ENCODE measurements around the gene FBXO39.
"Not testable (repeated sequence)": the region's sequence is repeated elsewhere in the genome, so short reads cannot be mapped to it uniquely, and the experiment has no call there.

The FBXO39 gene

GRCh38 chr17:6793748-6794493 lies 17.9 kb downstream of the FBXO39 start:
- H3K4me3 ChIP-seq (ENCODE audit: low read depth in 1 of 2, low read length in 2 of 2), result no peak overlapping the region
- H3K4me1 ChIP-seq (ENCODE audit: control insufficient read depth in 1 of 2, insufficient read depth in 2 of 2, low read length in 2 of 2), result no peaks in the 10 kb centered on the region
- H3K27me3 ChIP-seq (ENCODE audit: low read depth, low read length), result no peaks in the 10 kb centered on the region
- H3K27ac ChIP-seq (ENCODE audit: low read length), result no peak overlapping the region
- no peaks in the 10 kb centered on the region for H3K36me3 ChIP-seq (ENCODE audit: control insufficient read depth in 1 of 2, insufficient read depth in 2 of 2, low read length in 2 of 2)
- H3K9me3 ChIP-seq (ENCODE audit: control insufficient read depth in 1 of 2, low read length in 2 of 2), result no peaks in the 10 kb centered on the region

- H3K4me1 ChIP-seq (ENCODE audit: control insufficient read depth in 1 of 2, insufficient read depth in 2 of 2, low read length in 2 of 2), result no peaks in the 10 kb centered on the region
- H3K9me3 ChIP-seq (ENCODE audit: control insufficient read depth in 1 of 2, low read length in 2 of 2), result no peaks in the 10 kb centered on the region
- no peak overlapping the region for H3K4me3 ChIP-seq (ENCODE audit: low read depth in 1 of 2, low read length in 2 of 2)
- H3K36me3 ChIP-seq (ENCODE audit: control insufficient read depth in 1 of 2, insufficient read depth in 2 of 2, low read length in 2 of 2), result no peaks in the 10 kb centered on the region
- no peaks in the 10 kb centered on the region for H3K27me3 ChIP-seq (ENCODE audit: low read depth, low read length)
- no peak overlapping the region for H3K27ac ChIP-seq (ENCODE audit: low read length)
These were observed 20.2 kb downstream of the FBXO39 start for GRCh38 chr17:6796017-6796886.

DNA sequence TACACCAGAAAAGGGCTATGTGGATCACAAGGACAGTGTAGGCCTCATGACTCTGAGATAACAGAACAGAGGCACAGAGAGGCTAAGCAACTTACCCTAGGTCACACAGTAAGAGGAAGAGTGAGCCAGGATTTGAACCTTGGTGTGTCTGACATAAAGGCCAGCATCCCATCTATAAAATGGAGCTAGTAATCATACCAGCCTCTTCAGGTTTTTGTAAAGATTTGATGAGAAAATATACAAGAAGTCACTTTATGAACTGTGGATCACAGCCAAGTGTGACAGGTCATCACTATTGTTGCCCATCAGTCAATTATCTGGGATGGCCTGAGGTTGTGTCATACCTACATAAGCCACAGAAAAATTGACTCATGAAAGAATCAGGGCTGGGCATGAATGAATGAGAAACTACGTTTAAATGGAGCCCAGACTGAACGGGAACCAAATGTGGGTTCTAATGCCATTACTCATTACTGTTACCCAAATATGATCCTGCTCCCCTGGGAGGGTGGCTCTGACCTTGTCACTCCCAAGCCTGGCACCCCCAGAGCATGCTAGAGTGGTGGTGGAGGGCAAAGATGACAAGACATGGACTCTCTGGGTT lies 21.0 kb downstream of the FBXO39 start:
- H3K4me3 ChIP-seq (ENCODE audit: low read depth in 1 of 2, low read length in 2 of 2), result no peak overlapping the region
- no peaks in the 10 kb centered on the region for H3K4me1 ChIP-seq (ENCODE audit: control insufficient read depth in 1 of 2, insufficient read depth in 2 of 2, low read length in 2 of 2)
- no peaks in the 10 kb centered on the region for H3K36me3 ChIP-seq (ENCODE audit: control insufficient read depth in 1 of 2, insufficient read depth in 2 of 2, low read length in 2 of 2)
- no peak overlapping the region for H3K27ac ChIP-seq (ENCODE audit: low read length)
- H3K27me3 ChIP-seq (ENCODE audit: low read depth, low read length), result no peaks in the 10 kb centered on the region
- H3K9me3 ChIP-seq (ENCODE audit: control insufficient read depth in 1 of 2, low read length in 2 of 2), result no peaks in the 10 kb centered on the region

GRCh38 chr17:6797718-6798351 lies 21.8 kb downstream of the FBXO39 start:
- H3K27ac ChIP-seq (ENCODE audit: low read length), result no peak overlapping the region
- H3K36me3 ChIP-seq (ENCODE audit: control insufficient read depth in 1 of 2, insufficient read depth in 2 of 2, low read length in 2 of 2), result no peaks in the 10 kb centered on the region
- no peaks in the 10 kb centered on the region for H3K9me3 ChIP-seq (ENCODE audit: control insufficient read depth in 1 of 2, low read length in 2 of 2)
- H3K4me1 ChIP-seq (ENCODE audit: control insufficient read depth in 1 of 2, insufficient read depth in 2 of 2, low read length in 2 of 2), result no peaks in the 10 kb centered on the region
- no peaks in the 10 kb centered on the region for H3K27me3 ChIP-seq (ENCODE audit: low read depth, low read length)
- H3K4me3 ChIP-seq (ENCODE audit: low read depth in 1 of 2, low read length in 2 of 2), result no peak overlapping the region

- no peaks in the 10 kb centered on the region for H3K9me3 ChIP-seq (ENCODE audit: control insufficient read depth in 1 of 2, low read length in 2 of 2)
- H3K27ac ChIP-seq (ENCODE audit: low read length), result no peak overlapping the region
- H3K36me3 ChIP-seq (ENCODE audit: control insufficient read depth in 1 of 2, insufficient read depth in 2 of 2, low read length in 2 of 2), result no peaks in the 10 kb centered on the region
- H3K27me3 ChIP-seq (ENCODE audit: low read depth, low read length), result no peaks in the 10 kb centered on the region
- no peaks in the 10 kb centered on the region for H3K4me1 ChIP-seq (ENCODE audit: control insufficient read depth in 1 of 2, insufficient read depth in 2 of 2, low read length in 2 of 2)
- no peak overlapping the region for H3K4me3 ChIP-seq (ENCODE audit: low read depth in 1 of 2, low read length in 2 of 2)
These were observed 23.7 kb downstream of the FBXO39 start for GRCh38 chr17:6799738-6800137.

GRCh38 chr17:6800422-6801027 lies 24.5 kb downstream of the FBXO39 start:
- Histone ChIP-seq H3K9me3 (ENCODE audit: control insufficient read depth in 1 of 2, low read length in 2 of 2) (no peaks in the 10 kb centered on the region), H3K4me3 (ENCODE audit: low read depth in 1 of 2, low read length in 2 of 2) (no peak overlapping the region)

DNA sequence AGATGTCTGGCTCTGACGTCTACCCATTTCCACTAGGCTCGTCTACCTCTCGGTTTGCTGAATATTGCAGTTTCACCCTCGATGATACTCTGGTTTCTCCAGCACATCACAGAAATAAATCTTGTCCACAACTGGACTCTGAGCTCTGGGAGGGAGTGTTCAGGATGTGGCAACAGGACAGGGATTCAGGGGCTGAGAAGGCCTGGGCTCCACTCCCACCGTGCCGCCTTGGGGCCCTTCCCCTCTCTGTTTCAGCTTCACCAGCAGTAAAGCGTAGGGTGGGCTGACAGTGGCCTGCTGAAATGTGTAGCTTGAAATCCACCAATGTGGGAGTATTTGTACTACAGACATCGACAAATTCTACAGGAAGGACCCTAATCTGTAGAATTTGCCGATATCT lies 35.5 kb downstream of the FBXO39 start:
- H3K9me3 ChIP-seq (ENCODE audit: control insufficient read depth in 1 of 2, low read length in 2 of 2), result peaks cover 0 to 3% of the 10 kb centered on the region in 2 donors
- H3K27me3 ChIP-seq (ENCODE audit: low read depth, low read length), result peaks cover 4% of the 10 kb centered on the region
- no peak overlapping the region for H3K27ac ChIP-seq (ENCODE audit: low read length)
- H3K4me1 ChIP-seq (ENCODE audit: control insufficient read depth in 1 of 2, insufficient read depth in 2 of 2, low read length in 2 of 2), result no peaks in the 10 kb centered on the region
- no peak overlapping the region for H3K4me3 ChIP-seq (ENCODE audit: low read depth in 1 of 2, low read length in 2 of 2)
- H3K36me3 ChIP-seq (ENCODE audit: control insufficient read depth in 1 of 2, insufficient read depth in 2 of 2, low read length in 2 of 2), result no peaks in the 10 kb centered on the region

More at GRCh38 chr17:6800422-6801027, 24.5 kb downstream of the FBXO39 start:
- H3K4me1 ChIP-seq (ENCODE audit: control insufficient read depth in 1 of 2, insufficient read depth in 2 of 2, low read length in 2 of 2), result no peaks in the 10 kb centered on the region
- no peak overlapping the region for H3K27ac ChIP-seq (ENCODE audit: low read length)
- H3K27me3 ChIP-seq (ENCODE audit: low read depth, low read length), result no peaks in the 10 kb centered on the region
- H3K36me3 ChIP-seq (ENCODE audit: control insufficient read depth in 1 of 2, insufficient read depth in 2 of 2, low read length in 2 of 2), result no peaks in the 10 kb centered on the region

DNA sequence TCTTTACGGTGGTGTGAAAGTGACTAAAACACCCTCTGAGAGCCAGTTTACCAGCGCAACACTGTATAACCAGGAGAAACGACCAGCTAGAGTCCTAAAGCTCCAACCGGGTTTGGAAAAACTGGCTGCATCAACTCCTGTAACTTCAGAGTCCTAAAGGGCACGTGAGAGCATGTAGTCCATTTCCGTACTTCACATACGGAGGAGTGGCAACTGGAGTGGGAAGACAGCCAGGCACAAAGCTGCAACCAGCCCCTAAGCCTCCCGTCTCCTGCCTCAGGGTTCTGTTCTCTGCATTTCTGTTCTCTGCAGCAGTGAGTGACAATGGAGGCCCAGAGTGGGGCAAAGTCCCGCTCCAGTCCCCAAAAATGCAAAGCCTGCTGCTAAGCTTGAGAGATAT lies 36.3 kb downstream of the FBXO39 start:
- Histone ChIP-seq H3K4me3 (ENCODE audit: low read depth in 1 of 2, low read length in 2 of 2) (no peak overlapping the region), H3K36me3 (ENCODE audit: control insufficient read depth in 1 of 2, insufficient read depth in 2 of 2, low read length in 2 of 2) (no peaks in the 10 kb centered on the region), H3K4me1 (ENCODE audit: control insufficient read depth in 1 of 2, insufficient read depth in 2 of 2, low read length in 2 of 2) (no peaks in the 10 kb centered on the region), H3K27ac (ENCODE audit: low read length) (no peak overlapping the region), H3K9me3 (ENCODE audit: control insufficient read depth in 1 of 2, low read length in 2 of 2) (peaks cover 0 to 3% of the 10 kb centered on the region in 2 donors), H3K27me3 (ENCODE audit: low read depth, low read length) (peaks cover 4% of the 10 kb centered on the region)

- Histone ChIP-seq H3K9me3 (ENCODE audit: control insufficient read depth in 1 of 2, low read length in 2 of 2) (no peaks in the 10 kb centered on the region), H3K27me3 (ENCODE audit: low read depth, low read length) (peaks cover 4% of the 10 kb centered on the region), H3K36me3 (ENCODE audit: control insufficient read depth in 1 of 2, insufficient read depth in 2 of 2, low read length in 2 of 2) (no peaks in the 10 kb centered on the region), H3K4me3 (ENCODE audit: low read depth in 1 of 2, low read length in 2 of 2) (no peak overlapping the region), H3K27ac (ENCODE audit: low read length) (no peak overlapping the region), H3K4me1 (ENCODE audit: control insufficient read depth in 1 of 2, insufficient read depth in 2 of 2, low read length in 2 of 2) (no peaks in the 10 kb centered on the region)
These were observed 39.8 kb downstream of the FBXO39 start for GRCh38 chr17:6815775-6816174.

GRCh38 chr17:6816368-6816767 lies 40.4 kb downstream of the FBXO39 start:
- not testable (repeated sequence) for H3K4me3 ChIP-seq (ENCODE audit: low read depth in 1 of 2, low read length in 2 of 2); H3K9me3 ChIP-seq (ENCODE audit: control insufficient read depth in 1 of 2, low read length in 2 of 2); H3K4me1 ChIP-seq (ENCODE audit: control insufficient read depth in 1 of 2, insufficient read depth in 2 of 2, low read length in 2 of 2); H3K27ac ChIP-seq (ENCODE audit: low read length); H3K27me3 ChIP-seq (ENCODE audit: low read depth, low read length); H3K36me3 ChIP-seq (ENCODE audit: control insufficient read depth in 1 of 2, insufficient read depth in 2 of 2, low read length in 2 of 2)

DNA sequence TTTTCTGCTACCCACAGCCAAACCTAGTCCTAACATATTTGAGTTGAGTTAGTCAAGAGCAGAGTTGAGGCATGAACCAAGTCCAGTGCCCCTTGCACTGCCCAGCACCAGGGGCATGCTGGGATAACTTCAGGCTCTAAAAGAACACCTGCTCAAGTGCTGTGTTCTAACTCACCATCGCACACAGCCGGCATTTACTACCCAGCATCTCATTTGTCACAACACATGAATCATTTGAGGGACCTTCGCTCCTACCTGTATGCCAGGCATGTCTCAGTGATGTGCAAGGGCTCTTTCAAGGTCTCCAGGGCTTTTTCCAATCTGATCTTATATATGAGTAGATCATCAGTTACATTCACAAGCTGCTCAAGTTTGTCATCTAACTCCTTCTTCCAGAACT lies 42.9 kb downstream of the FBXO39 start:
- no peaks in the 10 kb centered on the region for H3K27me3 ChIP-seq (ENCODE audit: low read depth, low read length)
- H3K27ac ChIP-seq (ENCODE audit: low read length), result no peak overlapping the region
- H3K36me3 ChIP-seq (ENCODE audit: control insufficient read depth in 1 of 2, insufficient read depth in 2 of 2, low read length in 2 of 2), result no peaks in the 10 kb centered on the region
- H3K4me1 ChIP-seq (ENCODE audit: control insufficient read depth in 1 of 2, insufficient read depth in 2 of 2, low read length in 2 of 2), result no peaks in the 10 kb centered on the region
- H3K4me3 ChIP-seq (ENCODE audit: low read depth in 1 of 2, low read length in 2 of 2), result no peak overlapping the region
- no peaks in the 10 kb centered on the region for H3K9me3 ChIP-seq (ENCODE audit: control insufficient read depth in 1 of 2, low read length in 2 of 2)

All from muscle layer of duodenum (tissue), 2 donors.